ENCODE data around the gene GNPTG.

The GNPTG gene

GRCh38 chr16:1346422-1347285 is 5.1 kb upstream of the GNPTG start:
- Mint-ChIP-seq H3K36me3 (ENCODE audit: low read depth) (peaks cover 6% of the 10 kb centered on the region), H3K27ac (no peak overlapping the region), H3K4me3 (no peak overlapping the region), H3K27me3 (no peaks in the 10 kb centered on the region), H3K9me3 (no peaks in the 10 kb centered on the region), H3K4me1 (ENCODE audit: low read depth) (peaks cover 37% of the 10 kb centered on the region)

- Mint-ChIP-seq H3K9me3 (no peaks in the 10 kb centered on the region), H3K36me3 (ENCODE audit: low read depth) (peaks cover 9% of the 10 kb centered on the region), H3K4me3 (no peak overlapping the region), H3K4me1 (ENCODE audit: low read depth) (peaks cover 33% of the 10 kb centered on the region), H3K27me3 (no peaks in the 10 kb centered on the region), H3K27ac (no peak overlapping the region)
These were observed 4.4 kb upstream of the GNPTG start for GRCh38 chr16:1347286-1347855.

GRCh38 chr16:1347962-1348361 is 3.8 kb upstream of the GNPTG start:
- H3K4me3 Mint-ChIP-seq = no peak overlapping the region
- no peaks in the 10 kb centered on the region for H3K27me3 Mint-ChIP-seq
- H3K4me1 Mint-ChIP-seq (ENCODE audit: low read depth) = peaks cover 32% of the 10 kb centered on the region
- peaks cover 12% of the 10 kb centered on the region for H3K36me3 Mint-ChIP-seq (ENCODE audit: low read depth)
- H3K9me3 Mint-ChIP-seq = no peaks in the 10 kb centered on the region
- no peak overlapping the region for H3K27ac Mint-ChIP-seq

GRCh38 chr16:1348441-1348840 is 3.3 kb upstream of the GNPTG start:
- peaks cover 32% of the 10 kb centered on the region for H3K4me1 Mint-ChIP-seq (ENCODE audit: low read depth)
- H3K4me3 Mint-ChIP-seq = no peak overlapping the region
- no peaks in the 10 kb centered on the region for H3K9me3 Mint-ChIP-seq
- H3K27ac Mint-ChIP-seq = no peak overlapping the region
- H3K36me3 Mint-ChIP-seq (ENCODE audit: low read depth) = peaks cover 12% of the 10 kb centered on the region
- H3K27me3 Mint-ChIP-seq = no peaks in the 10 kb centered on the region

GRCh38 chr16:1348926-1349325 is 2.8 kb upstream of the GNPTG start:
- Mint-ChIP-seq H3K36me3 (ENCODE audit: low read depth) (peaks cover 12% of the 10 kb centered on the region), H3K9me3 (no peaks in the 10 kb centered on the region), H3K27me3 (no peaks in the 10 kb centered on the region), H3K4me1 (ENCODE audit: low read depth) (peaks cover 35% of the 10 kb centered on the region), H3K4me3 (no peak overlapping the region), H3K27ac (no peak overlapping the region)

- Mint-ChIP-seq H3K27ac (no peak overlapping the region), H3K4me3 (no peak overlapping the region), H3K27me3 (no peaks in the 10 kb centered on the region), H3K36me3 (ENCODE audit: low read depth) (peaks cover 12% of the 10 kb centered on the region), H3K4me1 (ENCODE audit: low read depth) (peaks cover 33% of the 10 kb centered on the region), H3K9me3 (no peaks in the 10 kb centered on the region)
These were observed 2.4 kb upstream of the GNPTG start for GRCh38 chr16:1349351-1349750.

- no peaks in the 10 kb centered on the region for H3K9me3 Mint-ChIP-seq
- H3K27ac Mint-ChIP-seq = peak overlapping the region; percentile 49
- peaks cover 12% of the 10 kb centered on the region for H3K36me3 Mint-ChIP-seq (ENCODE audit: low read depth)
- peak overlapping the region; percentile 87 for H3K4me3 Mint-ChIP-seq
- H3K27me3 Mint-ChIP-seq = no peaks in the 10 kb centered on the region
- peaks cover 37% of the 10 kb centered on the region for H3K4me1 Mint-ChIP-seq (ENCODE audit: low read depth)
These were observed 1.8 kb upstream of the GNPTG start for GRCh38 chr16:1349951-1350350.

- Mint-ChIP-seq H3K27me3 (no peaks in the 10 kb centered on the region), H3K9me3 (no peaks in the 10 kb centered on the region), H3K36me3 (ENCODE audit: low read depth) (peaks cover 12% of the 10 kb centered on the region), H3K27ac (peak overlapping the region; percentile 81), H3K4me3 (peak overlapping the region; percentile 87), H3K4me1 (ENCODE audit: low read depth) (peaks cover 41% of the 10 kb centered on the region)
These were observed 1.0 kb upstream of the GNPTG start for GRCh38 chr16:1350691-1351090.

- Mint-ChIP-seq H3K27ac (peak overlapping the region; percentile 81), H3K36me3 (ENCODE audit: low read depth) (peaks cover 12% of the 10 kb centered on the region), H3K9me3 (no peaks in the 10 kb centered on the region), H3K4me1 (ENCODE audit: low read depth) (peaks cover 41% of the 10 kb centered on the region), H3K27me3 (no peaks in the 10 kb centered on the region), H3K4me3 (peak overlapping the region; percentile 87)
These were observed 533 bp upstream of the GNPTG start for GRCh38 chr16:1351215-1351581.

GRCh38 chr16:1354815-1355540 is 3.2 kb downstream of the GNPTG start:
- H3K9me3 Mint-ChIP-seq = no peaks in the 10 kb centered on the region

GRCh38 chr16:1355591-1355990 is 3.9 kb downstream of the GNPTG start:
- H3K4me3 Mint-ChIP-seq = no peak overlapping the region
- no peaks in the 10 kb centered on the region for H3K9me3 Mint-ChIP-seq
- H3K27me3 Mint-ChIP-seq = no peaks in the 10 kb centered on the region
- peaks cover 38% of the 10 kb centered on the region for H3K4me1 Mint-ChIP-seq (ENCODE audit: low read depth)
- H3K27ac Mint-ChIP-seq = no peak overlapping the region
- peaks cover 20% of the 10 kb centered on the region for H3K36me3 Mint-ChIP-seq (ENCODE audit: low read depth)

More at GRCh38 chr16:1354815-1355540, 3.2 kb downstream of the GNPTG start:
- peaks cover 20% of the 10 kb centered on the region for H3K36me3 Mint-ChIP-seq (ENCODE audit: low read depth)
- H3K27ac Mint-ChIP-seq = no peak overlapping the region
- H3K27me3 Mint-ChIP-seq = no peaks in the 10 kb centered on the region
- H3K4me1 Mint-ChIP-seq (ENCODE audit: low read depth) = peaks cover 44% of the 10 kb centered on the region
- H3K4me3 Mint-ChIP-seq = no peak overlapping the region

- Mint-ChIP-seq H3K27me3 (no peaks in the 10 kb centered on the region), H3K4me1 (ENCODE audit: low read depth) (peaks cover 32% of the 10 kb centered on the region), H3K36me3 (ENCODE audit: low read depth) (peaks cover 20% of the 10 kb centered on the region), H3K4me3 (no peak overlapping the region), H3K27ac (no peak overlapping the region), H3K9me3 (no peaks in the 10 kb centered on the region)
These were observed 4.5 kb downstream of the GNPTG start for GRCh38 chr16:1356061-1356900.

- H3K9me3 Mint-ChIP-seq = no peaks in the 10 kb centered on the region
- H3K36me3 Mint-ChIP-seq (ENCODE audit: low read depth) = peaks cover 16% of the 10 kb centered on the region
- H3K27ac Mint-ChIP-seq = no peak overlapping the region
- H3K4me3 Mint-ChIP-seq = no peak overlapping the region
- H3K4me1 Mint-ChIP-seq (ENCODE audit: low read depth) = peaks cover 23% of the 10 kb centered on the region
- no peaks in the 10 kb centered on the region for H3K27me3 Mint-ChIP-seq
These were observed 6.3 kb downstream of the GNPTG start for GRCh38 chr16:1357906-1358566.

GRCh38 chr16:1361685-1362360 is 10.1 kb downstream of the GNPTG start:
- Mint-ChIP-seq H3K9me3 (no peaks in the 10 kb centered on the region), H3K36me3 (ENCODE audit: low read depth) (peaks cover 27% of the 10 kb centered on the region), H3K4me3 (no peak overlapping the region), H3K27ac (no peak overlapping the region), H3K27me3 (no peaks in the 10 kb centered on the region), H3K4me1 (ENCODE audit: low read depth) (peaks cover 6% of the 10 kb centered on the region)
